Fibroblast of the aortic adventitia (primary cell): ENCODE data around the gene YPEL1. TPM values are rescaled to one million over a fixed set of nuclear protein-coding genes. Genes with fewer than 3 reads are reported as not detected.
A peak's percentile ranks its signal among the peaks of the same experiment; 100 is the strongest.
"Not testable (repeated sequence)": the region's sequence is repeated elsewhere in the genome, so short reads cannot be mapped to it uniquely, and the experiment has no call there.

Experiments used
- DNase-seq: peaks from one replicate; pipeline ENCODE4 v3.0.0-alpha.2; 2010; ENCODE audit warnings: low read depth
- H3K4me3 ChIP-seq: 2 replicates; pipeline ENCODE4 v1.5.1; 2011; ENCODE audit warnings: low read depth, mild to moderate bottlenecking, control low read depth, low read length, moderate library complexity
- CTCF ChIP-seq: IDR thresholded peaks from 2 replicates; pipeline ENCODE4 v1.5.1; 2011; ENCODE audit warnings: mild to moderate bottlenecking, low read length, control low read depth, inconsistent platforms; ENCODE audit not compliant: insufficient read depth
- total RNA-seq: library from RNA; depleted of rRNA; stranded (reverse); fragments of >200 nt; gene quantifications from 2 replicates; pipeline ENCODE4 v1.2.3, GENCODE V29; 2012; ENCODE audit warnings: low replicate concordance

The YPEL1 gene
- total RNA-seq, 1 donor, result 1.3 TPM

DNA sequence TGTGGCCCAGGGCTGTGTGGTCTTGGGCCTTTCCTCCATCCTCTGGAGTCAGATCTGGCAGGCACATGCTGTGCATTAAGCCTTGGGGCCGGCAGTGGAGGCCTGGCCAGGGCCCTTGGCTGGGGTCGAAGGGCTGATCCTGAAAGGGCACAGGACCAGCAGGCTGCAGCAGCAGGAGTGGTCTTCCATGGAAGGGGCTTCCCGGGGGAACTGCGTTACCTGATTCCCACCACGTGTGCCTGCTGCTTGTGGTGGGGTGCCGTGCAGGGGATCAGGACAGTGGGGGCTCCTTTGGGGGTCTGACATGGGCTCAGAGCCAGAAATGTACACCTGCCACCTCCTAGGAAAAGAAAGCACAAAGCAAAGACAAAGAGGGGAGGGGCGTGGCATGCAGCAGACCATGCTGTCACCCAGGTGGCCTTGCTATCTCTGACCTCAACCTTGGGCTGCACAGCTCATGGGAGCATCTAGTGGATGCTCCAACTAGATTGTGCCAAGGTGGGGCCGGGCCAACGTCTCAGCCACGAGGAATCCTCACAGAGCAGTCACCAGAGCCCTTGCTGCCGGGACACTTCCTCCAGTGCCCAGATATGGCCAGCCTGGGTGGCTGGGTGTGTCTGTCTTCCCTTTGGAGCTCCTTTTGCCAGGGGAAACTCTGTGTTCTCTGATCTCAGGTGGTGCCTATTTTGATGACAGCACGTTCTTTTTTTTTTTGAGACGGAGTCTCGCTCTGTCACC is 17.9 kb upstream of the YPEL1 start:
- no peak for TF ChIP-seq CTCF
- H3K4me3 ChIP-seq, result no peak overlapping the region
- no peak for DNase-seq

DNA sequence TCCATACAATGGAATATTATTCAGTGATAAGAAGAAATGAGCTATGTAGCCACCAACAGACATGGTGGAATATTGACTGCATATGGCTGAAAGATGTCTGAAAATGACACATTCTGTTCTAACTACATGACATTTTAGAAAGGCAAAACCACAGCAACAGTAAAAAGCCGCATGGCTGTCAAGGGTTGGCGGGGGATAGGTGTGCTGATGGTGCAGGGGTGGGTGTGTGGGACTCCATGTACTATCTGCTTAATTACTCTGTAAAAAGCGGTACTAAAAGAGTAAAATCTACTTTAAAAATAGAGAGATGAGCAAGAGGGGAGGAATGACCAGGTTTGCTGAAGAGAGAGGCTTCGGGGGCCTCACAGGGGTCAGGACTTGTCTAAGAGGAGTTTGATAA is 16.7 kb upstream of the YPEL1 start:
- no peak for DNase-seq
- H3K4me3 ChIP-seq, result no peak overlapping the region
- TF ChIP-seq CTCF, result no peak

DNA sequence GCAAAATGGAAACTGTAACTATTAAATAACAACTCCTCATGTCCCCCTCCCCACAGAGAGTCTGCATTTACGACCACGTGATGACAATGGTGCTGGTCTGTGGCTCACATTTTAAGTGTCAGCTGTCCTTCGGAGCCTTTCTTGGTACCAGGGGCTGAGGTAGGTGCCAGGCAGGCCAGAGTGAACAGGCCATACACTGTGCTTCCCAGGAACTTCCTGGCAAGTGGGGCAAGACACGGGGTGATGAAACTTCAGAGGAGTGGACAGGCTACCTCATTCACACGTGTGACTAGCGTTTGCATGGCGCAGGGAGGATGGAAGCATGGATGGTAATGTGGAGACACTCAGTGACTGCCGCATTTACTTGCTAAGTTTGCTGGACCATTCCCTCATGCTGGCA is 10.4 kb upstream of the YPEL1 start:
- DNase-seq, result no peak
- no peak for TF ChIP-seq CTCF
- H3K4me3 ChIP-seq, result no peak overlapping the region

DNA sequence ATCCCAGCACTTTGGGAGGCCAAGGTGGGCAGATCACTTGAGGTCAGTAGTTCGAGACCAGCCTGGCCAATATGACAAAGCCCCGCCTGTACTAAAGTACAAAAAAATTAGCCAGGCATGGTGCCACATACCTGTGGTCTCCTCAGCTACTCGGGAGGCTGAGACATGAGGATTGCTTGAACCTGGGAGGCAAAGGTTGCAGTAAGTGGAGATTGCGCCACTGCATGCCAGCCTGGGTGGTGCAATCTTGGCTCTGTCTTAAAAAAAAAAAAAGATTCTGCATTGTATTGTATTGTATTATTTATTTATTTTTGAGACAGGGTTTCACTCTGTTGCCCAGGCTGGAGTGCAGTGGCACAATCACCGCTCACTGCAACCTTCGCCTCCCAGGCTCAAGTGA is 9.3 kb upstream of the YPEL1 start:
- H3K4me3 ChIP-seq, result not testable (repeated sequence)
- DNase-seq, result peak; percentile 16

DNA sequence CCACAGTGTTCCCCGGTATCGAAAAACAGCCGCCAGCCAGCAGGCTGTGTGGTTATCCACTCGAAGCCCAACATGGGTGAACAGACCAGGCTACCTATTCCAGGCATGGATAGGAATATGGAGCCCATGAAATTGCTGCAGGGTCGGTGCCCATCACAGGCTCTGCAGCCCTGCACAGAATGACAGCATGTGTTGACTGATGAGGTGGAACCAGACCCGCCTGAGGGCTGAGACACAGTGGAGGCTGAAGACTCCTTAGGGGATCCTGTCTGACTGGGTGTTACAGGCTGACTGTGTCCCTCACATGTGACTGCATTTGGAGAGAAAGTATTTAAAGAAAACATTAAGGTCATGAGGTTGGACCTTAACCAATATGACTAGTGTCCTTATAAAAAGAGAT is 6.2 kb upstream of the YPEL1 start:
- H3K4me3 ChIP-seq, result no peak overlapping the region
- no peak for TF ChIP-seq CTCF
- DNase-seq, result no peak

DNA sequence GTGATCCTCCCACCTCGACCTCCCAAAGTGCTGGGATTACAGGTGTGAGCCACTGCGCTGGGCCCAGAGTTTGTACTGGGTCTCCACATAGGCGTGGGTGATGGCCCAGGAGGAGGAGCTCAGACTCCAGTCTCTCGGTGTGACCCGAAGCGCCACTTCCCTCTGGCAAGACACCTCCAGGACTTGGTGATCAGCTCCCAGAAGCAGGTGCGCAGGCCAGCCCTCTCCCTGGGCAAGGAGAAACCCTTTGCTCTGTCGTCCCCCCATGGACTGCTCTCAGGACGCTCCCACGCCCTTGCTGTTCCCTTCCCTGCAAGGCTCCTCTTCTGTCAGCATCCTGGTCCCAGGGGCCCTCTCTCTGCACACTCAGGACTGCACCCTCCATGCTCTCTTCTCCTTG is 5.5 kb upstream of the YPEL1 start:
- DNase-seq, result no peak
- no peak for TF ChIP-seq CTCF
- no peak overlapping the region for H3K4me3 ChIP-seq

GRCh38 chr22:21739828-21740377 is 4.3 kb upstream of the YPEL1 start:
- H3K4me3 ChIP-seq, result no peak overlapping the region
- no peak for DNase-seq
- TF ChIP-seq CTCF, result no peak
